Measurements from ENCODE around the gene CAMKK1. TPM values are rescaled to one million over a fixed set of nuclear protein-coding genes. Genes with fewer than 3 reads are reported as not detected.

The CAMKK1 gene
- total and polyA plus RNA-seq, 7 donors, result 0.91 to 2.3 (median 1.5) TPM

- Histone ChIP-seq H3K9me3 (no peaks in the 10 kb centered on the region), H3K4me3 (no peak overlapping the region), H3K36me3 (ENCODE audit: insufficient read depth in 1 of 2, low read depth in 1 of 2) (no peaks in the 10 kb centered on the region), H3K4me1 (no peaks in the 10 kb centered on the region), H3K27ac (no peak overlapping the region), H3K27me3 (ENCODE audit: insufficient read depth in 3 of 3, low read length in 2 of 3) (no peaks in the 10 kb centered on the region)
- 86 to 89% (median 88%) methylated on average over 16 of the region's 16 CpGs for WGBS, 3 donors
- no peak for ATAC-seq
- intact Hi-C loops (cut with DNase I), result no loop called here
- DNase-seq, result no peak
- TF ChIP-seq CTCF (IDR thresholded peaks at IDR 0.05), result no peak
Measured at GRCh38 chr17:3926860-3927627, 34.2 kb upstream of the CAMKK1 start.

GRCh38 chr17:3925684-3926485 is 33.0 kb upstream of the CAMKK1 start:
- no peak for DNase-seq

GRCh38 chr17:3924512-3925350 is 31.9 kb upstream of the CAMKK1 start:
- H3K36me3 ChIP-seq (ENCODE audit: insufficient read depth in 1 of 2, low read depth in 1 of 2), result no peaks in the 10 kb centered on the region
- DNase-seq (peak in 1 of 2 donors; percentile 60), ATAC-seq (no peak)
- no peak for TF ChIP-seq CTCF (IDR thresholded peaks at IDR 0.05)
- WGBS, 3 donors, result 55 to 64% (median 63%) methylated on average over 38 to 40 of the region's 40 CpGs
- H3K27ac ChIP-seq, result no peak overlapping the region
- H3K4me1 ChIP-seq, result no peaks in the 10 kb centered on the region
- intact Hi-C loops (cut with DNase I), result no loop called here
- H3K27me3 ChIP-seq (ENCODE audit: insufficient read depth in 3 of 3, low read length in 2 of 3), result no peaks in the 10 kb centered on the region
- H3K9me3 ChIP-seq, result no peaks in the 10 kb centered on the region
- H3K4me3 ChIP-seq, result no peak overlapping the region

More at GRCh38 chr17:3925684-3926485, 33.0 kb upstream of the CAMKK1 start:
- Histone ChIP-seq H3K27me3 (ENCODE audit: insufficient read depth in 3 of 3, low read length in 2 of 3) (no peaks in the 10 kb centered on the region), H3K9me3 (no peaks in the 10 kb centered on the region), H3K36me3 (ENCODE audit: insufficient read depth in 1 of 2, low read depth in 1 of 2) (no peaks in the 10 kb centered on the region), H3K27ac (no peak overlapping the region), H3K4me3 (no peak overlapping the region), H3K4me1 (no peaks in the 10 kb centered on the region)
- intact Hi-C loops (cut with DNase I), result no loop called here
- TF ChIP-seq CTCF (IDR thresholded peaks at IDR 0.05), result no peak
- WGBS, 3 donors, result 88 to 92% (median 89%) methylated on average over 17 of the region's 17 CpGs
- no peak for ATAC-seq

GRCh38 chr17:3923466-3924190 is 30.8 kb upstream of the CAMKK1 start:
- Histone ChIP-seq H3K4me3 (no peak overlapping the region), H3K27ac (no peak overlapping the region), H3K27me3 (ENCODE audit: insufficient read depth in 3 of 3, low read length in 2 of 3) (no peaks in the 10 kb centered on the region), H3K4me1 (no peaks in the 10 kb centered on the region), H3K9me3 (no peaks in the 10 kb centered on the region), H3K36me3 (ENCODE audit: insufficient read depth in 1 of 2, low read depth in 1 of 2) (no peaks in the 10 kb centered on the region)
- no peak for TF ChIP-seq CTCF (IDR thresholded peaks at IDR 0.05)
- no peak for ATAC-seq
- intact Hi-C loops (cut with DNase I), result no loop called here
- WGBS, 3 donors, result 87 to 89% (median 88%) methylated on average over 18 of the region's 18 CpGs
- DNase-seq, result no peak
